ENCODE results near the gene ABCA13. TPM values are rescaled to one million over a fixed set of nuclear protein-coding genes. Genes with fewer than 3 reads are reported as not detected.
A peak's percentile ranks its signal among the peaks of the same experiment; 100 is the strongest.

The ABCA13 gene
- total RNA-seq, 1 donor from 2014 or later, result 0.02 TPM

GRCh38 chr7:48259463-48260280 lies 88.4 kb downstream of the ABCA13 start:
- no peak overlapping the region for H3K4me3 Mint-ChIP-seq (ENCODE audit: low read depth)
- peaks cover 15% of the 10 kb centered on the region for H3K9me3 Mint-ChIP-seq
- H3K4me1 Mint-ChIP-seq (ENCODE audit: low read depth), result peaks cover 18% of the 10 kb centered on the region
- intact Hi-C loops (cut with micrococcal nuclease), result loop anchor here (10.0 kb wide), 1 partner anchor 265 kb away; no protein-coding TSS in a partner anchor
- DNase-seq (ENCODE audit: low spot score), result no peak
- peaks cover 23% of the 10 kb centered on the region for H3K27me3 Mint-ChIP-seq (ENCODE audit: low read depth)
- H3K27ac Mint-ChIP-seq, result no peak overlapping the region
- H3K36me3 Mint-ChIP-seq (ENCODE audit: low read depth), result peaks cover 3% of the 10 kb centered on the region

DNA sequence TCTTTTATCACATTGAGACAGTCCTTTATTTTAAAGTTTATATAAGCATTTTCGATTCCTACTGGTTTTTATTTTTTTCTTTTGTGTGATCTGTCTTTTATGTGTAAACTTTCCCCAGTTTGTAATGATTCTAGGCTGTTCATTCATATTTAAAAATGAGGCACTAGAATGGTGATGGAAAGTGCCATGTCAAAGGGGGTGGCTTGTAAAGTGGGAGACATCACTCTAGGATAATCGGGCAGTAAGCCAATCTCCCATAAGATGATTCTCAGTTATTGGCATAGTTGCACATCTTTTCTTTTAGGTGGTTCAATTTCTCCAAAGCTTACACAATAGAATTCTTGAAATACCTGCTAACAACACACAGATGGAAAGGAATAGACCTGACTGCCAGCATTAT lies 90.4 kb downstream of the ABCA13 start:
- H3K9me3 Mint-ChIP-seq, result peaks cover 6% of the 10 kb centered on the region
- H3K27me3 Mint-ChIP-seq (ENCODE audit: low read depth), result peaks cover 28% of the 10 kb centered on the region
- no peak overlapping the region for H3K4me3 Mint-ChIP-seq (ENCODE audit: low read depth)
- no peak overlapping the region for H3K27ac Mint-ChIP-seq
- peaks cover 12% of the 10 kb centered on the region for H3K4me1 Mint-ChIP-seq (ENCODE audit: low read depth)
- intact Hi-C loops (cut with micrococcal nuclease), result loop anchor here (2.0 kb wide), 1 partner anchor 15 kb away; no protein-coding TSS in a partner anchor
- no peak for DNase-seq (ENCODE audit: low spot score)
- peaks cover 3% of the 10 kb centered on the region for H3K36me3 Mint-ChIP-seq (ENCODE audit: low read depth)

- intact Hi-C loops (cut with micrococcal nuclease), result loop anchor here (2.0 kb wide), 1 partner anchor 14 kb away; no protein-coding TSS in a partner anchor
- DNase-seq (ENCODE audit: low spot score), result no peak
- no peak overlapping the region for H3K4me3 Mint-ChIP-seq (ENCODE audit: low read depth)
These were observed 91.5 kb downstream of the ABCA13 start for GRCh38 chr7:48262606-48263310.

DNA sequence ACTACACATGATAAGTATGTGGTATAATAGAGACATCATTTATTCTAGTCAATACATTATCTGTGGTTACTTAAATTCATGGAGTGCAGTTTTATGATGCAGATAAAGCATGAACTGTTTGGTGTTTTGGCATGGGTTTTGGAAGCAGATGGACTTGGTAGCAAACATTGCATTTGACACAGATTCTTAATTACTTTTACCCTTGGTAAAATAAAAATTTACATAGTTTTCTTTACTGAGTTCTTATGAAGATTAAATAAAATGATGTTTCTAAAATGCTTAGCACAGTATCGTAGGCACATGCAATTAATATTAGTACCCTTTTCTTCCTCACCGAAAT lies 92.0 kb downstream of the ABCA13 start:
- Mint-ChIP-seq H3K27ac (no peak overlapping the region), H3K27me3 (ENCODE audit: low read depth) (peaks cover 31% of the 10 kb centered on the region)

More at GRCh38 chr7:48262606-48263310, 91.5 kb downstream of the ABCA13 start:
- H3K36me3 Mint-ChIP-seq (ENCODE audit: low read depth), result no peaks in the 10 kb centered on the region
- H3K9me3 Mint-ChIP-seq, result no peaks in the 10 kb centered on the region
- H3K4me1 Mint-ChIP-seq (ENCODE audit: low read depth), result peaks cover 8% of the 10 kb centered on the region
- no peak overlapping the region for H3K27ac Mint-ChIP-seq
- peaks cover 30% of the 10 kb centered on the region for H3K27me3 Mint-ChIP-seq (ENCODE audit: low read depth)

GRCh38 chr7:48269066-48269465 lies 97.8 kb downstream of the ABCA13 start:
- intact Hi-C loops (cut with micrococcal nuclease), result no loop called here
- Mint-ChIP-seq H3K4me3 (ENCODE audit: low read depth) (no peak overlapping the region), H3K36me3 (ENCODE audit: low read depth) (no peaks in the 10 kb centered on the region), H3K27ac (no peak overlapping the region), H3K27me3 (ENCODE audit: low read depth) (peaks cover 21% of the 10 kb centered on the region), H3K9me3 (no peaks in the 10 kb centered on the region), H3K4me1 (ENCODE audit: low read depth) (peaks cover 6% of the 10 kb centered on the region)
- DNase-seq (ENCODE audit: low spot score), result no peak

More for the DNA sequence above, 92.0 kb downstream of the ABCA13 start:
- intact Hi-C loops (cut with micrococcal nuclease), result loop anchor here (2.0 kb wide), 1 partner anchor 14 kb away; no protein-coding TSS in a partner anchor
- peaks cover 8% of the 10 kb centered on the region for H3K4me1 Mint-ChIP-seq (ENCODE audit: low read depth)
- H3K9me3 Mint-ChIP-seq, result no peaks in the 10 kb centered on the region
- no peak for DNase-seq (ENCODE audit: low spot score)
- no peak overlapping the region for H3K4me3 Mint-ChIP-seq (ENCODE audit: low read depth)
- no peaks in the 10 kb centered on the region for H3K36me3 Mint-ChIP-seq (ENCODE audit: low read depth)

DNA sequence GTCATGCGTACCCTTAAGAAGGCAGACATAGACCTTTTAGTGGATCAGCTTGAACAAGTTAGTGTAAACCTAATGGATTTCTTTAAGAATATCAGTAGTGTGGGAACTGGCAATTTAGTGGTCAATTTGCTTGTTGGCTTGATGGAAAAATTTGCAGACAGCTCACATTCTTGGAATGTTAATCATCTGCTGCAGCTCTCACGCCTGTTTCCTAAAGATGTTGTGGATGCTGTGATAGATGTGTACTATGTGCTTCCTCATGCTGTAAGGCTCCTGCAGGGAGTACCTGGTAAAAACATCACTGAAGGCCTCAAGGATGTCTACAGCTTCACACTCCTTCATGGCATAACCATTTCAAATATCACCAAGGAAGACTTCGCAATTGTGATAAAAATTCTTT lies 103.4 kb downstream of the ABCA13 start:
- Mint-ChIP-seq H3K27me3 (ENCODE audit: low read depth) (peaks cover 5% of the 10 kb centered on the region), H3K9me3 (no peaks in the 10 kb centered on the region)
- intact Hi-C loops (cut with micrococcal nuclease), result loop anchor here (5.0 kb wide), 2 partner anchors 187 to 402 kb away; partner anchors contain the start of gene UPP1

GRCh38 chr7:48279420-48279819 lies 108.2 kb downstream of the ABCA13 start:
- H3K4me3 Mint-ChIP-seq (ENCODE audit: low read depth), result no peak overlapping the region
- peaks cover 51% of the 10 kb centered on the region for H3K4me1 Mint-ChIP-seq (ENCODE audit: low read depth)
- peaks cover 7% of the 10 kb centered on the region for H3K27me3 Mint-ChIP-seq (ENCODE audit: low read depth)
- intact Hi-C loops (cut with micrococcal nuclease), result loop anchor here (5.0 kb wide), 2 partner anchors 192 to 407 kb away; partner anchors contain the start of gene UPP1
- no peaks in the 10 kb centered on the region for H3K36me3 Mint-ChIP-seq (ENCODE audit: low read depth)
- no peak for DNase-seq (ENCODE audit: low spot score)
- H3K27ac Mint-ChIP-seq, result peak overlapping the region; percentile 75
- H3K9me3 Mint-ChIP-seq, result no peaks in the 10 kb centered on the region

More for the DNA sequence above, 103.4 kb downstream of the ABCA13 start:
- no peaks in the 10 kb centered on the region for H3K36me3 Mint-ChIP-seq (ENCODE audit: low read depth)
- H3K4me3 Mint-ChIP-seq (ENCODE audit: low read depth), result no peak overlapping the region
- no peak overlapping the region for H3K27ac Mint-ChIP-seq
- DNase-seq (ENCODE audit: low spot score), result no peak
- H3K4me1 Mint-ChIP-seq (ENCODE audit: low read depth), result peaks cover 28% of the 10 kb centered on the region

DNA sequence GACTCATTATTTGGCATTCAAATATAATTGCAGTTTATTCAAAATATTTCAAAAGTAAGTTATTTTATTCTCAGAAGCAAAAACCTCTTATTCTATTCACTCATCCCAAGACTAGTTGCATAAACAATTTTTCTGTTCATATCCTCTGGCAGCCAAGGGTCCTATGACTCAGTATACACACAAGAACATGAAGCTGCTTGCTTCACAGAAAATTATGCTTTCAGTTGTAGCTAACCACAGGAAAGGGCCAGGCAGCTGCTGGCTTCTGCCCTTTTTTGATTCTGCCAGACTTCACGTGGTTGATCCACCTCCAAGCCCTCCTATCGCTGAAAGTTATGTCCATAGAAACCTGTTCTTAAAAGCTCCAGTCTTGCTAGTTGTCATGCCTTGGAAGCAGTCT lies 108.8 kb downstream of the ABCA13 start:
- Mint-ChIP-seq H3K27ac (no peak overlapping the region), H3K4me1 (ENCODE audit: low read depth) (peaks cover 50% of the 10 kb centered on the region), H3K36me3 (ENCODE audit: low read depth) (no peaks in the 10 kb centered on the region), H3K27me3 (ENCODE audit: low read depth) (peaks cover 11% of the 10 kb centered on the region), H3K9me3 (no peaks in the 10 kb centered on the region), H3K4me3 (ENCODE audit: low read depth) (no peak overlapping the region)
- no peak for DNase-seq (ENCODE audit: low spot score)
- intact Hi-C loops (cut with micrococcal nuclease), result loop anchor here (1.0 kb wide), 1 partner anchor 18 kb away; no protein-coding TSS in a partner anchor

DNA sequence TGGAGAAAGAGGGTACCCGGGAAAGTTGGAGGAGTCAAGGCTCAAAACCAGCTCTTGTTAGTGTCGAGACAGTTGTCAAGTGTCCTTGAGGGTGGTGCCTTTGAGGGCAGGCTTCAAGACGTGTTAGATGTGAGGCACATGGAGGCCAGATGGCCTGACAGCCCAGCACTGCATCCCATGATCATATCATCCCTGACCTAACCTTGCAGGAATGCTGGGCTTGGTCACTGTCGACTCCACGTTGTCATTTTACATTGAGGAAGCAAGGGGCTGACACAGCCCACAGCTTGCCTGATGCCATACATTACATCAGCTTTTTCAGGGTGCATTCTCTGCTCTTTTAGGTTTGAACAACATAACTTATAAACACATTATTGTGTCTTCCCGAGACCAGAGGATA lies 114.1 kb downstream of the ABCA13 start:
- Mint-ChIP-seq H3K9me3 (no peaks in the 10 kb centered on the region), H3K27me3 (ENCODE audit: low read depth) (peaks cover 28% of the 10 kb centered on the region), H3K27ac (no peak overlapping the region), H3K36me3 (ENCODE audit: low read depth) (no peaks in the 10 kb centered on the region), H3K4me3 (ENCODE audit: low read depth) (no peak overlapping the region), H3K4me1 (ENCODE audit: low read depth) (peaks cover 16% of the 10 kb centered on the region)
- DNase-seq (ENCODE audit: low spot score), result no peak
- intact Hi-C loops (cut with micrococcal nuclease), result no loop called here

- H3K4me3 Mint-ChIP-seq (ENCODE audit: low read depth), result no peak overlapping the region
- intact Hi-C loops (cut with micrococcal nuclease), result no loop called here
- no peaks in the 10 kb centered on the region for H3K36me3 Mint-ChIP-seq (ENCODE audit: low read depth)
- peaks cover 29% of the 10 kb centered on the region for H3K27me3 Mint-ChIP-seq (ENCODE audit: low read depth)
- peaks cover 3% of the 10 kb centered on the region for H3K4me1 Mint-ChIP-seq (ENCODE audit: low read depth)
- no peaks in the 10 kb centered on the region for H3K9me3 Mint-ChIP-seq
- no peak for DNase-seq (ENCODE audit: low spot score)
- H3K27ac Mint-ChIP-seq, result no peak overlapping the region
These were observed 115.6 kb downstream of the ABCA13 start for GRCh38 chr7:48286836-48287235.

DNA sequence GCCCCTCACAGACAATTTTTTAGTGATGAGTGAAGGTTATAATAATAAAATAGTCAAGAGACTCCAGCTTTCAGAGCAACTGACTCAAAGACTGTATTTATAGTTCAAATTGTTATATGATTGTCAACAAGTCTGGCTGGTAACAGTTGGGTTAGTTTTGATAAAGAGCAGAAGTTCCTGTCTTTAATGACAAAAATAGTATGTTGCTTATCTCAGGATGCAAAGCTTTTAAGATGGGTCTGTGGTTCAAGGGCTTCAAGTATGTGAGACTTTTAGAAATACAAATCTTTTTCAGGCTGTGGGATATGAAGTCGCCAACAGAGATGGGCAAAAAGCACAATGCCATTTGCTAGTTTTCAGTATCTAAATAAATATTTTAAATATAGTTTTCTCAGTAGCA lies 118.4 kb downstream of the ABCA13 start:
- intact Hi-C loops (cut with micrococcal nuclease), result loop anchor here (10.0 kb wide), 3 partner anchors 315 to 585 kb away; partner anchors contain the start of genes HUS1 and PKD1L1
- peaks cover 15% of the 10 kb centered on the region for H3K4me1 Mint-ChIP-seq (ENCODE audit: low read depth)
- no peak overlapping the region for H3K27ac Mint-ChIP-seq
- H3K4me3 Mint-ChIP-seq (ENCODE audit: low read depth), result no peak overlapping the region
- no peaks in the 10 kb centered on the region for H3K9me3 Mint-ChIP-seq
- no peak for DNase-seq (ENCODE audit: low spot score)
- H3K36me3 Mint-ChIP-seq (ENCODE audit: low read depth), result no peaks in the 10 kb centered on the region
- H3K27me3 Mint-ChIP-seq (ENCODE audit: low read depth), result peaks cover 22% of the 10 kb centered on the region

- Mint-ChIP-seq H3K27me3 (ENCODE audit: low read depth) (peaks cover 1% of the 10 kb centered on the region), H3K27ac (no peak overlapping the region), H3K9me3 (no peaks in the 10 kb centered on the region), H3K4me3 (ENCODE audit: low read depth) (no peak overlapping the region), H3K36me3 (ENCODE audit: low read depth) (no peaks in the 10 kb centered on the region), H3K4me1 (ENCODE audit: low read depth) (peaks cover 16% of the 10 kb centered on the region)
- no peak for DNase-seq (ENCODE audit: low spot score)
- intact Hi-C loops (cut with micrococcal nuclease), result loop anchor here (10.0 kb wide), 3 partner anchors 318 to 582 kb away; partner anchors contain the start of genes HUS1 and PKD1L1
These were observed 121.7 kb downstream of the ABCA13 start for GRCh38 chr7:48292949-48293348.

Data from activated T-helper 2 cell treated with anti-CD3 and anti-CD28 coated beads, Interferon-gamma antibody, Interleukin-2, Interleukin-4, amounts not matched to agents 10 μg/mL and 5 μg/mL and 100 μg/mL, durations not matched to agents 14 hours and 24 hours and 36 hours (primary cell).